GM13977 (cell line): ENCODE results near the gene GAP43.

ENCODE experiments used
- DNase-seq: peaks from one replicate; pipeline ENCODE4 v3.0.0; 2012; ENCODE audit warnings: low spot score
- CTCF ChIP-seq: IDR thresholded peaks from 2 replicates; pipeline ENCODE4 v1.5.1; 2012; ENCODE audit warnings: mild to moderate bottlenecking, control low read depth; ENCODE audit not compliant: insufficient read depth; ENCODE audit errors: extremely low read depth, missing control alignments
- in situ Hi-C: fragments of 300-500 bp; cut with MboI; formaldehyde crosslinking; loops from one replicate; pipeline ENCODE4 v1.12.0; 2022; ENCODE audit warnings: low sequenced_read_pairs, low pct_unique_long_range_greater_than_20kb, mixed read lengths, inconsistent platforms; ENCODE audit not compliant: unreplicated experiment

GAP43 gene

GRCh38 chr3:115588201-115589115 lies 34.9 kb upstream of the GAP43 start:
- no peak for TF ChIP-seq CTCF
- no peak for DNase-seq
- in situ Hi-C loops: no loop called here

DNA sequence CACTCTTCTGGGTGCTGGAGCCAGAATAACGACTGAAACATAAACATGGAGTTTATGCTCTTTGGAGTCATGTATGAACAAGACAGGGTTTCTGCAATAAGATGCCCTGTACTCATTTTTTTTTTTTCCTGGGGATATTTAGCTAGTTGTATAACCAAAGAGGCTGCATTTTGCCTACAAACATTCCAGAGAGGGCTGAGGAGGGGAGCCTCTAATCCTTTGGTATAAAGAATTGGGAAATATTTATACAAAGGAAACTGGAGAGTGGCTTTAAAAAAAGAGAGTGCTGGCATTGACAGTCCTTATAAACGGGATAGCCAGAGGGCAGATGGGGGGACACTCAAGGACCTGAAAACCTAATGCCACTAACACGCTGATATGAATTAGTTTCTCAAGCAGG lies 32.4 kb upstream of the GAP43 start:
- TF ChIP-seq CTCF: no peak
- DNase-seq: no peak
- in situ Hi-C loops: no loop called here

GRCh38 chr3:115595611-115596275 lies 27.6 kb upstream of the GAP43 start:
- in situ Hi-C loops: no loop called here
- TF ChIP-seq CTCF: no peak
- no peak for DNase-seq

GRCh38 chr3:115598216-115598615 lies 25.1 kb upstream of the GAP43 start:
- in situ Hi-C loops: no loop called here
- TF ChIP-seq CTCF: no peak

DNA sequence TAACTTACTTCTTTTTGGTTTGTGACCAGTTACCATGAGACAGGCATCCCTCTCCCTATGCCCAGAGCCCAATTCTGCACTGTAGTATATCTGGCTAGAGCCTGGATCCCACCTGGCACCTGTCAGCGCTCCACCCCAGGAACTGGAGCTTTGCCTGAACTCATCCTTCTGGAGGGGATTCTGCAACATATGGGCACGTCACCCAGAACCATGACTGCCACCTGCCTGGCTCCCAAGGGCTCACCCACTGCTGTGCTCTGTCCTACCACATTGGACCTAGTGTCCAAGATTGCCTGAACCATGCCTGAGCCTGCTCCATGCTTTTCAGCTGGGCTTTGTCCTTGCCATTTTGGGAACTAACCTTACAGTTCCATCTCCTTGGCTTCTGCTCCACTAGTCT lies 21.1 kb upstream of the GAP43 start:
- TF ChIP-seq CTCF: no peak
- no peak for DNase-seq
- in situ Hi-C loops: no loop called here

More at GRCh38 chr3:115598216-115598615, 25.1 kb upstream of the GAP43 start:
- no peak for DNase-seq

GRCh38 chr3:115611630-115612029 lies 11.7 kb upstream of the GAP43 start:
- no peak for TF ChIP-seq CTCF
- in situ Hi-C loops: no loop called here

More at GRCh38 chr3:115611630-115612029, 11.7 kb upstream of the GAP43 start:
- no peak for DNase-seq
